ENCODE data around the gene TENM4.

The TENM4 gene

GRCh38 chr11:79418241-79418640, 22.6 kb downstream of the TENM4 start:
- no peak for DNase-seq (ENCODE audit: low read depth)

- DNase-seq (ENCODE audit: low read depth): no peak
These were observed 23.5 kb downstream of the TENM4 start for GRCh38 chr11:79417069-79417920.

GRCh38 chr11:79415912-79416311, 24.9 kb downstream of the TENM4 start:
- no peak for DNase-seq (ENCODE audit: low read depth)

GRCh38 chr11:79415411-79415810, 25.4 kb downstream of the TENM4 start:
- DNase-seq (ENCODE audit: low read depth): no peak

GRCh38 chr11:79414644-79415317, 26.0 kb downstream of the TENM4 start:
- no peak for DNase-seq (ENCODE audit: low read depth)

- DNase-seq (ENCODE audit: low read depth): no peak
These were observed 26.8 kb downstream of the TENM4 start for GRCh38 chr11:79414041-79414440.

GRCh38 chr11:79413268-79413667, 27.6 kb downstream of the TENM4 start:
- DNase-seq (ENCODE audit: low read depth): no peak

GRCh38 chr11:79412761-79413160, 28.1 kb downstream of the TENM4 start:
- DNase-seq (ENCODE audit: low read depth): no peak

GRCh38 chr11:79409330-79409729, 31.5 kb downstream of the TENM4 start:
- DNase-seq (ENCODE audit: low read depth): no peak

GRCh38 chr11:79406376-79406775, 34.5 kb downstream of the TENM4 start:
- DNase-seq (ENCODE audit: low read depth): no peak

GRCh38 chr11:79404806-79405205, 36.0 kb downstream of the TENM4 start:
- DNase-seq (ENCODE audit: low read depth): no peak

GRCh38 chr11:79404325-79404724, 36.5 kb downstream of the TENM4 start:
- DNase-seq (ENCODE audit: low read depth): no peak

- no peak for DNase-seq (ENCODE audit: low read depth)
These were observed 37.0 kb downstream of the TENM4 start for GRCh38 chr11:79403839-79404238.

GRCh38 chr11:79402912-79403311, 37.9 kb downstream of the TENM4 start:
- no peak for DNase-seq (ENCODE audit: low read depth)

GRCh38 chr11:79400717-79401330, 40.0 kb downstream of the TENM4 start:
- DNase-seq (ENCODE audit: low read depth): no peak

GRCh38 chr11:79400206-79400605, 40.6 kb downstream of the TENM4 start:
- DNase-seq (ENCODE audit: low read depth): no peak

- DNase-seq (ENCODE audit: low read depth): no peak
These were observed 43.6 kb downstream of the TENM4 start for GRCh38 chr11:79397252-79397651.

GRCh38 chr11:79396674-79397073, 44.2 kb downstream of the TENM4 start:
- no peak for DNase-seq (ENCODE audit: low read depth)

GRCh38 chr11:79396001-79396400, 44.8 kb downstream of the TENM4 start:
- no peak for DNase-seq (ENCODE audit: low read depth)

GRCh38 chr11:79393362-79394043, 47.3 kb downstream of the TENM4 start:
- DNase-seq (ENCODE audit: low read depth): no peak

GRCh38 chr11:79392161-79392560, 48.7 kb downstream of the TENM4 start:
- DNase-seq (ENCODE audit: low read depth): no peak

- DNase-seq (ENCODE audit: low read depth): no peak
These were observed 49.9 kb downstream of the TENM4 start for GRCh38 chr11:79390923-79391322.
